ENCODE results near the gene COL15A1.

Gene COL15A1

GRCh38 chr9:98950262-98950661 lies 6.6 kb downstream of the COL15A1 start:
- DNase-seq = no peak

- DNase-seq = no peak
Measured at GRCh38 chr9:98951967-98952366, 8.3 kb downstream of the COL15A1 start.

GRCh38 chr9:98953581-98954243 lies 10.0 kb downstream of the COL15A1 start:
- no peak for DNase-seq

GRCh38 chr9:98954244-98954610 lies 10.5 kb downstream of the COL15A1 start:
- DNase-seq = no peak

GRCh38 chr9:98955259-98955658 lies 11.6 kb downstream of the COL15A1 start:
- no peak for DNase-seq

GRCh38 chr9:98957826-98958225 lies 14.1 kb downstream of the COL15A1 start:
- no peak for DNase-seq

GRCh38 chr9:98958271-98958984 lies 14.7 kb downstream of the COL15A1 start:
- DNase-seq = no peak

GRCh38 chr9:98960409-98960808 lies 16.7 kb downstream of the COL15A1 start:
- DNase-seq = no peak

GRCh38 chr9:98961513-98962180 lies 17.9 kb downstream of the COL15A1 start:
- no peak for DNase-seq

GRCh38 chr9:98962181-98962560 lies 18.5 kb downstream of the COL15A1 start:
- no peak for DNase-seq

- no peak for DNase-seq
Measured at GRCh38 chr9:98962861-98963260, 19.2 kb downstream of the COL15A1 start.

GRCh38 chr9:98964201-98964600 lies 20.5 kb downstream of the COL15A1 start:
- DNase-seq = no peak

- no peak for DNase-seq
Measured at GRCh38 chr9:98964911-98965336, 21.2 kb downstream of the COL15A1 start.

GRCh38 chr9:98966676-98967075 lies 23.0 kb downstream of the COL15A1 start:
- DNase-seq = no peak

- no peak for DNase-seq
Measured at GRCh38 chr9:98967257-98967656, 23.6 kb downstream of the COL15A1 start.

- no peak for DNase-seq
Measured at GRCh38 chr9:98967680-98968079, 24.0 kb downstream of the COL15A1 start.

GRCh38 chr9:98968601-98969337 lies 25.1 kb downstream of the COL15A1 start:
- no peak for DNase-seq

GRCh38 chr9:98970532-98971041 lies 26.9 kb downstream of the COL15A1 start:
- DNase-seq = peak; percentile 19

GRCh38 chr9:98971168-98971914 lies 27.6 kb downstream of the COL15A1 start:
- peak; percentile 47 for DNase-seq

- no peak for DNase-seq
Measured at GRCh38 chr9:98971915-98972223, 28.2 kb downstream of the COL15A1 start.

GRCh38 chr9:98972716-98973115 lies 29.0 kb downstream of the COL15A1 start:
- no peak for DNase-seq

GRCh38 chr9:98973171-98973570 lies 29.5 kb downstream of the COL15A1 start:
- DNase-seq = no peak

- DNase-seq = no peak
Measured at GRCh38 chr9:98973576-98973975, 29.9 kb downstream of the COL15A1 start.
